Astrocyte (in vitro differentiated cells and primary cell): ENCODE results near the gene CLCN7. TPM values are rescaled to one million over a fixed set of nuclear protein-coding genes. Genes with fewer than 3 reads are reported as not detected.

Source experiments
- DNase-seq: peaks from one replicate; pipeline ENCODE4 v3.0.0-alpha.2; 2010; ENCODE audit warnings: low read depth
- FAIRE-seq: peaks from 2 replicates; lab custom pipeline; 2011; peaks lifted over from hg19 to GRCh38; lab: Jason Lieb, UNC
- H2AFZ ChIP-seq: 2 replicates; pipeline ENCODE4 v1.6.0; 2012; ENCODE audit warnings: low read depth, low read length, inconsistent platforms
- H3K27ac ChIP-seq: 2 replicates; pipeline ENCODE4 v1.5.1; 2011; ENCODE audit warnings: low read depth, low read length, inconsistent platforms
- H3K27me3 ChIP-seq: 2 replicates; pipeline ENCODE4 v1.6.0; 2011; ENCODE audit warnings: low read length, inconsistent platforms; ENCODE audit not compliant: insufficient read depth
- H3K36me3 ChIP-seq: 2 replicates; pipeline ENCODE4 v1.5.1; 2011; ENCODE audit warnings: low read length, inconsistent platforms; ENCODE audit not compliant: insufficient read depth
- H3K4me1 ChIP-seq: 2 replicates; pipeline ENCODE4 v1.5.1; 2011; ENCODE audit warnings: low read length, inconsistent platforms; ENCODE audit not compliant: insufficient read depth
- H3K4me2 ChIP-seq: 2 replicates; pipeline ENCODE4 v1.6.0; 2012; ENCODE audit warnings: low read length, inconsistent platforms
- H3K4me3 ChIP-seq: 2 replicates; pipeline ENCODE4 v1.5.1; 2011; ENCODE audit warnings: low read depth, mild to moderate bottlenecking, low read length, inconsistent platforms; ENCODE audit not compliant: insufficient read depth
- H3K79me2 ChIP-seq: 2 replicates; pipeline ENCODE4 v1.6.0; 2012; ENCODE audit warnings: mild to moderate bottlenecking, low read length, inconsistent platforms; ENCODE audit not compliant: insufficient read depth
- H3K9ac ChIP-seq: 2 replicates; pipeline ENCODE4 v1.6.0; 2012; ENCODE audit warnings: mild to moderate bottlenecking, low read length, inconsistent platforms
- H3K9me3 ChIP-seq: 2 replicates; pipeline ENCODE4 v1.5.1; 2012; ENCODE audit warnings: low read depth, mild to moderate bottlenecking, low read length, inconsistent platforms; ENCODE audit not compliant: insufficient read depth
- H4K20me1 ChIP-seq: 2 replicates; pipeline ENCODE4 v1.6.0; 2012; ENCODE audit warnings: low read length, inconsistent platforms; ENCODE audit not compliant: insufficient read depth
- H3K27ac Mint-ChIP-seq: one replicate; pipeline ENCODE4 v1.8.0; 2021; ENCODE audit warnings: mild to moderate bottlenecking, mixed read lengths; ENCODE audit not compliant: unreplicated experiment
- H3K27me3 Mint-ChIP-seq: one replicate; pipeline ENCODE4 v1.8.0; 2021; ENCODE audit warnings: low read depth, mixed read lengths; ENCODE audit not compliant: unreplicated experiment
- H3K36me3 Mint-ChIP-seq: one replicate; pipeline ENCODE4 v1.8.0; 2021; ENCODE audit warnings: low read depth, mixed read lengths; ENCODE audit not compliant: unreplicated experiment
- H3K4me1 Mint-ChIP-seq: one replicate; pipeline ENCODE4 v1.8.0; 2021; ENCODE audit warnings: low read depth, mixed read lengths; ENCODE audit not compliant: unreplicated experiment
- H3K4me3 Mint-ChIP-seq: one replicate; pipeline ENCODE4 v1.8.0; 2021; ENCODE audit warnings: mild to moderate bottlenecking, moderate library complexity, mixed read lengths; ENCODE audit not compliant: unreplicated experiment
- H3K9me3 Mint-ChIP-seq: one replicate; pipeline ENCODE4 v1.8.0; 2021; ENCODE audit warnings: mild to moderate bottlenecking, mixed read lengths; ENCODE audit not compliant: unreplicated experiment
- CTCF ChIP-seq: IDR thresholded peaks from 2 replicates; pipeline ENCODE4 v1.5.1; 2011; ENCODE audit warnings: low read depth, mild to moderate bottlenecking, inconsistent platforms, low read length, moderate library complexity; ENCODE audit not compliant: insufficient read depth
- EZH2 ChIP-seq: IDR thresholded peaks from 2 replicates; pipeline ENCODE4 v1.6.1; 2012; ENCODE audit warnings: mild to moderate bottlenecking, low read length, inconsistent platforms; ENCODE audit not compliant: insufficient read depth
- total RNA-seq: library from RNA; stranded (reverse); gene quantifications from 2 replicates; pipeline ENCODE4 v1.2.1, GENCODE V29; 2021

Gene CLCN7
- total RNA-seq, 1 donor from 2014 or later: 66.7 TPM

DNA sequence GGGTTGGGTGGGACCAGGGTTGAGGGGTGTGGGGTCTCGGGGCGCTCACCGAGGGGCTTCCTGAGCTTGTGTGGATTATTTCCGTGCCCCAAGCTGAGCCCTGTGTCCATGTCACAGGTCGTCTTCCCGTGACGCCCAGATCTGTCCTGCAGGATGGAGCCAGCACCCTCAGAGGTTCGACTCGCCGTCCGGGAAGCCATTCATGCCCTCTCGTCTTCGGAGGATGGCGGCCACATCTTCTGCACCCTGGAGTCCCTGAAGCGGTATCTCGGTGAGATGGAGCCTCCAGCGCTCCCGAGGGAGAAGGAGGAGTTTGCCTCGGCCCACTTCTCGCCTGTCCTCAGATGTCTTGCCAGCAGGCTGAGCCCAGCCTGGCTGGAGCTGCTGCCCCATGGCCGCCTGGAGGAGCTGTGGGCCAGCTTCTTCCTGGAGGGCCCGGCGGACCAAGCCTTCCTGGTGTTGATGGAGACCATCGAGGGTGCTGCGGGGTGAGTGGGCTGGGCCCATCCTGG is 19.4 kb upstream of the CLCN7 start:
- Histone ChIP-seq H3K27me3 (no peaks in the 10 kb centered on the region), H4K20me1 (peaks cover 13% of the 10 kb centered on the region), H3K4me2 (peak overlapping the region; percentile 99), H2AFZ (no peak overlapping the region), H3K9ac (peak overlapping the region; percentile 89), H3K36me3 (peaks cover 2% of the 10 kb centered on the region), H3K27ac (no peak overlapping the region), H3K4me3 (peak overlapping the region; percentile 76), H3K79me2 (peaks cover 29% of the 10 kb centered on the region), H3K4me1 (peaks cover 15% of the 10 kb centered on the region), H3K9me3 (no peaks in the 10 kb centered on the region)
- FAIRE-seq: no peak
- Mint-ChIP-seq H3K27me3 (peaks cover 9% of the 10 kb centered on the region), H3K27ac (no peak overlapping the region), H3K4me3 (peak overlapping the region; percentile 88), H3K9me3 (no peaks in the 10 kb centered on the region), H3K4me1 (peaks cover 6% of the 10 kb centered on the region), H3K36me3 (peaks cover 5% of the 10 kb centered on the region)
- DNase-seq: peak; percentile 50
- no peak for TF ChIP-seq EZH2
- TF ChIP-seq CTCF: peak; percentile 35

DNA sequence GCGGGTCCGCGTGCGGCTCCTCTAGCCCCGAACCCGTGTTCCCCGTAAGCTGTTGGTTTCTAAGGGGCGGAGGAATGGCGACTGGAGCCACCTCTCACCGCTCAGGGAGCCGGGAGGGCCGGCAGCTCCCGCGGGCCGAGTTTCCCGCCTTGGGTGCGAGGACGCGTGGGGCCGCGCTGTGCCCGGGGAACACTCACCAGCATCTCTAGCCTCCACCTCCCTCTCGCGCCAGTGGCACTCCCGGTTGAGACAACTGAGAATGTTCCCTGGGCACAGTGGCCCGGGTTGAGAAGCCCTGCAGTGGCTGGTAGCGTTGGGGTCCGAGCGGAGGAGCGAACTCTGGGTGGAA is 18.9 kb upstream of the CLCN7 start:
- DNase-seq (no peak), FAIRE-seq (no peak)
- Mint-ChIP-seq H3K9me3 (no peaks in the 10 kb centered on the region), H3K4me1 (peaks cover 6% of the 10 kb centered on the region), H3K27ac (no peak overlapping the region), H3K4me3 (peak overlapping the region; percentile 88), H3K27me3 (peaks cover 9% of the 10 kb centered on the region), H3K36me3 (peaks cover 5% of the 10 kb centered on the region)
- Histone ChIP-seq H3K9ac (peak overlapping the region; percentile 89), H3K4me2 (peak overlapping the region; percentile 99), H3K9me3 (no peaks in the 10 kb centered on the region), H3K4me1 (peaks cover 15% of the 10 kb centered on the region), H2AFZ (peak overlapping the region; percentile 98), H3K4me3 (peak overlapping the region; percentile 76), H3K27me3 (no peaks in the 10 kb centered on the region), H3K36me3 (peaks cover 2% of the 10 kb centered on the region), H3K27ac (peak overlapping the region; percentile 80), H4K20me1 (peaks cover 13% of the 10 kb centered on the region), H3K79me2 (peaks cover 29% of the 10 kb centered on the region)
- no peak for TF ChIP-seq EZH2
- TF ChIP-seq CTCF: no peak
